T-helper 17 cell (primary cell): Measurements from ENCODE around the gene SMCO1. TPM values are rescaled to one million over a fixed set of nuclear protein-coding genes. Genes with fewer than 3 reads are reported as not detected.
A peak's percentile ranks its signal among the peaks of the same experiment; 100 is the strongest.
"Not testable (repeated sequence)": the region's sequence is repeated elsewhere in the genome, so short reads cannot be mapped to it uniquely, and the experiment has no call there.

Source experiments
- ATAC-seq: fragments of 150-1000 bp; cut with Tn5 transposase; 2 replicates; pipeline ENCODE4 v1.10.0; 2021; ENCODE audit warnings: mild to moderate bottlenecking, moderate library complexity
- DNase-seq, 3 donors: peaks; one replicate each; pipeline versions ENCODE4 v3.0.0 to v3.0.0-alpha.2; 2020 to 2021
- H3K9me3 ChIP-seq: one replicate; pipeline ENCODE4 v1.7.0; 2013; ENCODE audit warnings: low read length, mild to moderate bottlenecking; ENCODE audit not compliant: control insufficient read depth, poor library complexity, severe bottlenecking
- H3K27ac Mint-ChIP-seq: one replicate; pipeline ENCODE4 v1.8.0; 2022; ENCODE audit warnings: mild to moderate bottlenecking, moderate library complexity, mixed read lengths
- H3K27me3 Mint-ChIP-seq: one replicate; pipeline ENCODE4 v1.8.0; 2022; ENCODE audit warnings: mixed read lengths
- H3K36me3 Mint-ChIP-seq: one replicate; pipeline ENCODE4 v1.8.0; 2022; ENCODE audit warnings: low read depth, mixed read lengths
- H3K4me1 Mint-ChIP-seq: one replicate; pipeline ENCODE4 v1.8.0; 2022; ENCODE audit warnings: mild to moderate bottlenecking, mixed read lengths
- H3K4me3 Mint-ChIP-seq: one replicate; pipeline ENCODE4 v1.8.0; 2022; ENCODE audit warnings: mild to moderate bottlenecking, moderate library complexity, mixed read lengths
- total RNA-seq, 4 donors: library from RNA in 2 of 4; stranded (reverse) in 2 of 4; gene quantifications; one replicate each; pipeline ENCODE4 v1.2.3 and lab custom pipeline; 2022 to 2026

The SMCO1 gene
- total RNA-seq, 2 donors from 2014 or later: not detected

DNA sequence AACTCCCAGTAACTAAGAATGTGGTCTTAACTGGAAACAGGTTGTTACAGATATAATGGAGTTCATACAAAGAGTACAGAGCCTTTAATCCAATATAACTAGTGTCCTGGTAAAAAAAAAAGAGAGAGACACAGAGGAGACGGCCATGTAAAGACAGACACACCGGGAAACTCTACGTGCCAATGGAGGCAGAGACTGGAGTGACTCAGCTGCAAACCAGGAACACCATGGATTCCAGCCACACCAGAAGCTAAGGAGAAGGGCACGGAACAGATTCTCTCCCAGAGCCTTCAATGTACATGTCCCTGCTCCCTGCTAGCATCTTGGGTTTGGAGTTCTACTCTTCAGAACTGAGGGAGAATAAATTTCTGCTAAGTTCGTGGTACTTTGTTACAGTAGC, 16.1 kb downstream of the SMCO1 start:
- Mint-ChIP-seq H3K4me3 (peak overlapping the region; percentile 99), H3K4me1 (peaks cover 55% of the 10 kb centered on the region), H3K27ac (no peak overlapping the region), H3K36me3 (peaks cover 6% of the 10 kb centered on the region), H3K27me3 (no peaks in the 10 kb centered on the region)
- H3K9me3 ChIP-seq: no peaks in the 10 kb centered on the region
- no peak for DNase-seq
- no peak for ATAC-seq

DNA sequence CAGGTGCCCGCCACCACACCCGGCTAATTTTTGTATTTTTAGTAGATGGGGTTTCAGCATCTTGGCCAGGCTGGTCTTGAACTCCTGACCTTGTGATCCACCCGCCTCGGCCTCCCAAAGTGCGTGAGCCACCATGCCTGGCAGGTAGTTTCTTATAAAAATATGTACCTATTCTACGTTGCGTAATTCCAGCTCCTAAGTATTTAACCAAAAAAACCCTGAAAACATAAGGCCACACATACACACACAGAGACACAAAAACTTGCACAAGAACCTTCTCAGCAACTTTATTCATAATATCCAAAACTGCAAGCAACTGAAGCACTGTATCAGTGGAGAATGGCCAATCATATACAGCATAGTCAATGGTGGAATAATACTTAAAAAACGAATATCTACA, 16.8 kb downstream of the SMCO1 start:
- no peaks in the 10 kb centered on the region for H3K9me3 ChIP-seq
- Mint-ChIP-seq H3K27me3 (no peaks in the 10 kb centered on the region), H3K27ac (no peak overlapping the region), H3K4me1 (peaks cover 56% of the 10 kb centered on the region), H3K36me3 (peaks cover 6% of the 10 kb centered on the region), H3K4me3 (no peak overlapping the region)
- ATAC-seq (no peak), DNase-seq (no peak)

DNA sequence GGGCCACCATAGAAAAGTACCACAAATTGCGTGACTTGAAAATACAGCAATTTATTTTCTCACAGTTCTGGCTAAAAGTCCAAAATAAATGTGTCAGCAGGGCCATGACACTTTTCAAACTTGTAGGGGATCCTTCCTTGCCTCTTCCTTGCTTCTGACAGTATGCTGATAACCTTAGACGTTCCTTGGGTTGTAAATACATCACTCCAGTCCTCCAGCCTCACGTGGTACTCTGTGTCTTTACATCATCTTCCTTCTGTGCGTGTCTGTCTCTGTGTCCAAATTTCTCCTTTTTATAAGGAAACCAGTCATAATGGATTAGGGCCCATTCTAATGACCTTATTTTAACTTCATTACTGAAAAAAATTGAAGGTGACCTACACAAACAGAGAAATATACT, 19.0 kb downstream of the SMCO1 start:
- DNase-seq: no peak
- no peak for ATAC-seq
- Mint-ChIP-seq H3K4me3 (peak overlapping the region; percentile 31), H3K4me1 (peaks cover 55% of the 10 kb centered on the region), H3K27me3 (no peaks in the 10 kb centered on the region), H3K27ac (peak overlapping the region; percentile 86), H3K36me3 (peaks cover 6% of the 10 kb centered on the region)
- H3K9me3 ChIP-seq: no peaks in the 10 kb centered on the region

DNA sequence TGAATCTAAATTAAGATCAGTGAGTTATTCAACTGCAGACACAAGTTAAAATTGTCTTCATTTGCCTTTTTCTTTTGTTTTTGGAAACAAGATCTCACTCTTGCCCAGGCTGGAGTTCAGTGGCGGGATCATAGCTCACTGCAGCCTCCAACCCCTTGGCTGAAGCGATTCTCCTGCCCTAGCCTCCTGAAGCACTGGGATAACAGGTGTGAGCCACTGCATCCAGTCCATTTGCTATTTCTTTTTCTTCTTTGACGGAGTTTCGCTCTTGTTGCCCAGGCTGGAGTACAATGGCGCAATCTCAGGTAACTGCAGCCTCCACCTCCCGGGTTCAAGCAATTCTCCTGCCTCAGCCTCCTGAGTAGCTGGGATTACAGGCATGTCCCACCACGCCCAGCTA, 21.9 kb downstream of the SMCO1 start:
- Mint-ChIP-seq H3K36me3 (peaks cover 3% of the 10 kb centered on the region), H3K4me1 (peaks cover 45% of the 10 kb centered on the region), H3K4me3 (peak overlapping the region; percentile 60), H3K27me3 (no peaks in the 10 kb centered on the region), H3K27ac (no peak overlapping the region)
- ATAC-seq (no peak), DNase-seq (no peak)
- H3K9me3 ChIP-seq: no peaks in the 10 kb centered on the region

DNA sequence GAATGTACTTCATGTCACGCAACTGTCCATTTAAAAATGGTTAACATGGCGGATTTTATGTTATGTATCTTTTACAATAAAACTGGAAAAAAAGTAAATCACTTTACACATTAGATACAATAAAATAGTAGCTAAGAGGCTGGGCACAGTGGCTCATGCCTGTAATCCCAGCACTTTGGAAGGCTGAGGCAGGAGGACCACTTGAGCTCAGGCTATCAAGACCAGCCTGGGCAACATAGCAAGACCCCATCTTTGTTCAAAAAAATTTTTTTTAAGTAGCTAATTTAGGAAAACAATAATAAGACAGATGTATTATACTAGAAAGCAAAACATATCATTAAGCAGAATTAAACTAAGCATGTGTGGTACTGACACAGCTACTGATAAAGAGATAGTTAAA, 23.1 kb downstream of the SMCO1 start:
- no peaks in the 10 kb centered on the region for H3K27me3 Mint-ChIP-seq
- DNase-seq (no peak), ATAC-seq (no peak)
- no peaks in the 10 kb centered on the region for H3K9me3 ChIP-seq
- H3K36me3 Mint-ChIP-seq: peaks cover 8% of the 10 kb centered on the region
- peaks cover 42% of the 10 kb centered on the region for H3K4me1 Mint-ChIP-seq
- no peak overlapping the region for H3K27ac Mint-ChIP-seq
- H3K4me3 Mint-ChIP-seq: no peak overlapping the region

DNA sequence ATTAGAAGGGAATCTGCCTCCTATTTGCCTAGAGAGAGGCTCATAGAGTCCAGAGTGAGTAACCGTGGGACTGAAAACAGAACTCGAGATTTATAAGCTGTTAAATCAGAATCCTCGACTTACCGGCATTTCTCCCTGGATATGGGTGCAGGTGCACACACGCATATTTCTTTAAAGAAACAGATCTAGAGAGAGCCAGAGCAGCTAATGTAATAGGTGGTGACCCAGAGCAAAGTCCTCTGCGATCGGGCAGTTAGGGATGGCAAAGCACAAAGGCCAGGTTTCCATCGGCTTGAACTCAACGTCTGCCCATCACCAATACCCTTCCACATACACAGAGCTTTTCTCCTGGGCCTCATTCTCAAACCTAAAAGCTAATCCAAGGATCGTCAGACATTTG, 25.4 kb downstream of the SMCO1 start:
- no peak overlapping the region for H3K27ac Mint-ChIP-seq

DNA sequence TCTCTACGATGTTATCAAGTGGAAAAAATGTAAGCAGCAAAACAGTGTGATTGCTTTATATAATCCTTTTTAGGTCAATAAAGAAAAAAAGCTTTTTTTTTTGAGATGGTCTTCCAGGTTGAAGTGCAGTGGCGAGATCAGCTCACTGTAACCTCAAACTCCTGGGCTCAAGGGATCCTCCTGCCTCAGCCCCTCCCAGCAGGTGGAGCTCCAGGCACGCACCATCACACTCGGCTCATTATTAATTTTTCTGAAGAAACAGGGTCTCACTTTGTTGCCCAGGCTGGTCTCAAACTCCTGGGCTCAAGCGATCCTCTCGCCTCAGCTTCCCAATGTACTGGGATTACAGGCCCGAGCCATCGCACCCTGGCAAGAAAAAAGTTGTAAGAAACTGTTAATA, 28.9 kb downstream of the SMCO1 start:
- H3K36me3 Mint-ChIP-seq: peaks cover 5% of the 10 kb centered on the region
- H3K4me1 Mint-ChIP-seq: peaks cover 21% of the 10 kb centered on the region
- H3K27ac Mint-ChIP-seq: peak overlapping the region; percentile 16
- H3K4me3 Mint-ChIP-seq: no peak overlapping the region
- no peaks in the 10 kb centered on the region for H3K27me3 Mint-ChIP-seq
- ATAC-seq (no peak), DNase-seq (peak in 1 of 3 donors; percentile 14)
- H3K9me3 ChIP-seq: no peaks in the 10 kb centered on the region

More for the DNA sequence above, 25.4 kb downstream of the SMCO1 start:
- peaks cover 30% of the 10 kb centered on the region for H3K4me1 Mint-ChIP-seq
- DNase-seq (no peak), ATAC-seq (no peak)
- peaks cover 9% of the 10 kb centered on the region for H3K36me3 Mint-ChIP-seq
- H3K27me3 Mint-ChIP-seq: no peaks in the 10 kb centered on the region
- no peaks in the 10 kb centered on the region for H3K9me3 ChIP-seq
- H3K4me3 Mint-ChIP-seq: no peak overlapping the region

DNA sequence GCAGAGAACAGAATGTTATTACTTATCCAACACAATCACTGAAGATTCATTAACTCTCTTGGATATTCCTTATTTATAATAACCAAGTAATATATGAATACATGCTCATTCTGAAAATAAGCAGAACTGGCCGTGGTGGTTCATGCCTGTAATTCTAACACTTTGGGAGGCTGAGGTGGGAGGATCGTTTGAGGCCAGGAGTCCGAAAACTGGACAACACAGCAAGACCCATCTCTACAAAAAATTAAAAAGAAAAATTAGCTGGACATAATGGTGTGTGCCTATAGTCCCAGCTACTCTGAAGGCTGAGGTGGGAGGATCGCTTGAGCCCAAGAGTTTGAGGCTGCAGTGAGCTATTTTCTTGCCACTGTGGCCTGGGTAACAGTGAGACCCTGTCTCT, 37.5 kb downstream of the SMCO1 start:
- H3K27me3 Mint-ChIP-seq: no peaks in the 10 kb centered on the region
- peaks cover 2% of the 10 kb centered on the region for H3K4me1 Mint-ChIP-seq
- no peak overlapping the region for H3K4me3 Mint-ChIP-seq
- DNase-seq: no peak
- peaks cover 2% of the 10 kb centered on the region for H3K36me3 Mint-ChIP-seq
- no peaks in the 10 kb centered on the region for H3K9me3 ChIP-seq
- H3K27ac Mint-ChIP-seq: no peak overlapping the region
- ATAC-seq: no peak

DNA sequence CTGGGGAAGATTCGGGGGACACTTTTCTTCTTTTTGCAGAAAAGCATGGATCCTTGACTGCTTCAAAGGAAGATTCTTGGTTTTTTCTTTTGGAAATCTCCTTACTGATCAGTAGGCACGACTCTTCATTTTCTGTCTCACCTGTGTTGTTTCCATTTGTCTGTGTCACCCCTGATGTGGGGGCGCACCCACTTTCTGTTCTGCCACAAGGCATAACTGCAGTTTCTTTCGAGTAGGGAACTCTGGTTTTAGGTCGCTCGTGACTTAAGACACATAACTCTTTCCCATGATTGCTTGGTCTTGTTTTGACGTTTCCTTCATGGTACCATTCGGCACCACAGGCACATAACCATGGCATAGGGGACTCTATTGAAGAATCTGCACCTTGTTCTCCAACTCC, 42.9 kb downstream of the SMCO1 start:
- peaks cover 10% of the 10 kb centered on the region for H3K4me1 Mint-ChIP-seq
- no peaks in the 10 kb centered on the region for H3K27me3 Mint-ChIP-seq
- H3K27ac Mint-ChIP-seq: peak overlapping the region; percentile 39
- H3K4me3 Mint-ChIP-seq: no peak overlapping the region
- no peaks in the 10 kb centered on the region for H3K9me3 ChIP-seq
- peaks cover 5% of the 10 kb centered on the region for H3K36me3 Mint-ChIP-seq
- DNase-seq (no peak), ATAC-seq (no peak)

DNA sequence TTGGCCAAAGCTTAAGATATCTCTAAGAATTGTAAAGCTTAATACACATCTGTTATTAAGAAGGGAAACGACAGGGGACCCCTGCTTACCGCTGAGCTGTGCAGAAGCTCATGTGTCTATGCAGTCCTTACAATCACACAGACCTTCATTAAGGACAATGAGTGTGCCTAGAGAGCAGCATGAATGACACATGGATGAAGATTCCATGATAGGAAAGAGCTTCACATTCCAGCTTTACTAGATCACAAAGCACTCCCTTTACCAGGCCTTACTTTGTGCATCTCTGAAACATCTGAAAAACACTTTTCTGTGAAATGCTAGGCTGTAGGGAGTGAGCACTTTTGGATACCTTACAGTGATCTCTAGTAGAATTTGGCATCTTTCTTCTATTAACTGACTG, 43.6 kb downstream of the SMCO1 start:
- no peak for ATAC-seq
- peaks cover 10% of the 10 kb centered on the region for H3K4me1 Mint-ChIP-seq
- peaks cover 5% of the 10 kb centered on the region for H3K36me3 Mint-ChIP-seq

DNA sequence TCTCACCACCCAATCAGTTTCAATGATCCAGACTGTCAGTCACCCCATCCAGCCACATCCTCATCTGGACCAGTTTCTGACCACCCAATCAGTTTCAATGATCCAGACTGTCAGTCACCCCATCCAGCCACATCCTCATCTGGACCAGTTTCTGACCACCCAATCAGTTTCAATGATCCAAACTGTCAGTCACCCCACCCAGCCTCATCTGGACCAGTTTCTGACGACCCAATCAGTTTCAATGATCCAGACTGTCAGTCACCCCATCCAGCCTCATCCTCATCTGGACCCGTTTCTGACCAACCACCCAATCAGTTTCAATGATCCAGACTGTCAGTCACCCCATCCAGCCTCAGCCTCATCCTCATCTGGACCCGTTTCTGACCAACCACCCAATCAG, 45.0 kb downstream of the SMCO1 start:
- not testable (repeated sequence) for DNase-seq, H3K36me3 Mint-ChIP-seq, ATAC-seq, H3K27me3 Mint-ChIP-seq, H3K9me3 ChIP-seq, H3K4me3 Mint-ChIP-seq
- Mint-ChIP-seq H3K4me1 (peaks cover 10% of the 10 kb centered on the region), H3K27ac (peak overlapping the region; percentile 39)

More for the DNA sequence above, 43.6 kb downstream of the SMCO1 start:
- Mint-ChIP-seq H3K27me3 (no peaks in the 10 kb centered on the region), H3K27ac (no peak overlapping the region), H3K4me3 (no peak overlapping the region)
- DNase-seq: no peak
- H3K9me3 ChIP-seq: no peaks in the 10 kb centered on the region

DNA sequence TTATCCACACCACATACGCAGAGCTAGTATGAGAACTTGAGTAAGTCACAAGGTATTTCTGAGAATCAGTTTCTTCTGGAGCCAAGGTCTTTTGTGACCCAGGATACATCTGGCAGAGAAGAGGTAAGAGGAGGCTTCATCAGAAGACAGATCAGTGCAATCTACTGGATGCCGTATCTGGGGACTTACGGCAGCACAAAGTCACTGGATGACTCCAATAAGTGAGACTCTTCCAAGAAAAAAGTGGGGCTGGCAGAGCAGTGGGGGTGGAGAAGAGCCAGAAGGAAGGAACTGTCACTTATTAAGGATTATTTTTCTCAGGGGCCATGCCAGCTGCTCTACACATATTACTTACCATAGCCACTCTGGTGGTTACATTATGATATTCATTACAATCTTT, 51.3 kb downstream of the SMCO1 start:
- H3K9me3 ChIP-seq: no peaks in the 10 kb centered on the region
- Mint-ChIP-seq H3K36me3 (peaks cover 2% of the 10 kb centered on the region), H3K4me1 (peaks cover 3% of the 10 kb centered on the region), H3K27ac (no peak overlapping the region), H3K4me3 (no peak overlapping the region), H3K27me3 (no peaks in the 10 kb centered on the region)
- DNase-seq: no peak
- ATAC-seq: no peak

DNA sequence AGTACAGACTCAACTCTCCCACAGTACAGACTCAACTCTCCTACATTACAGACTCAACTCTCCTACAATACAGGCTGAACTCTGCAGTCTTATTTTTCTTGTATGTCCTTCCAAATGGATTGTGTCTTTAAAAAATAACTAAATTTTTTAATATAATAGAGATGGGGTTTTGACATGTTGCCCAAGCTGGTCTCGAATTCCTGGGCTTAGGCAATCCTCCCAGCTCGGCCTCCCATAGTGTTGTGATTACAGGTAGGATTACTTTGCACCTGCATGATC, 51.7 kb downstream of the SMCO1 start:
- Mint-ChIP-seq H3K36me3 (peaks cover 2% of the 10 kb centered on the region), H3K4me3 (no peak overlapping the region), H3K27me3 (no peaks in the 10 kb centered on the region), H3K4me1 (peaks cover 3% of the 10 kb centered on the region), H3K27ac (no peak overlapping the region)
- DNase-seq (no peak), ATAC-seq (no peak)
- H3K9me3 ChIP-seq: no peaks in the 10 kb centered on the region

DNA sequence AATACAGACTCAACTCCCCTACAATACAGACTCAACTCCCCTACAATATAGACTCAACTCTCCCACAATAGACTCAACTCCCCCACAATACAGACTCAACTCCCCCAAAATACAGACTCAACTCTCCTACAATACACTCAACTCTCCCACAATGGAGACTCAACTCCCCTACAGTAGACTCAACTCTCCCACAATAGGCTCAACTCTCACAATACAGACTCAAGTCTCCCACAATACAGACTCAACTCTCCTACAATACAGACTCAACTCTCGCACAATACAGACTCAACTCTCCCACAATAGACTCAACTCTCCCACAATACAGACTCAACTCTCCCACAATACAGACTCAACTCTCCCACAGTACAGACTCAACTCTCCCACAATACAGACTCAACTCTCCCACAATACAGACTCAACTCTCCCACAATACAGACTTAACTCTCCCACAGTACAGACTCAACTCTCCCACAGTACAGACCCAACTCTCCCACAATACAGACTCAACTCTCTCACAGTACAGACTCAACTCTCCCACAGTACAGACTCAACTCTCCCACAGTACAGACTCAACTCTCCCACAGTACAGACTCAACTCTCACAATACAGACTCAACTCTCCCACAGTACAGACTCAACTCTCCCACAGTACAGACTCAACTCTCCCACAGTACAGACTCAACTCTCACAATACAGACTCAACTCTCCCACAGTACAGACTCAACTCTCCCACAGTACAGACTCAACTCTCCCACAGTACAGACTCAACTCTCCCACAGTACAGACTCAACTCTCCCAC, 52.3 kb downstream of the SMCO1 start:
- H3K4me1 Mint-ChIP-seq, H3K27ac Mint-ChIP-seq: not testable (repeated sequence)

More for the DNA sequence above, 52.3 kb downstream of the SMCO1 start:
- DNase-seq, H3K4me3 Mint-ChIP-seq, H3K9me3 ChIP-seq, H3K27me3 Mint-ChIP-seq, H3K36me3 Mint-ChIP-seq, ATAC-seq: not testable (repeated sequence)
